Heart left ventricle (tissue), 16 donors: Measurements from ENCODE around the gene CRADD. TPM values are rescaled to one million over a fixed set of nuclear protein-coding genes. Genes with fewer than 3 reads are reported as not detected.

Experiments used
- ATAC-seq, 4 donors: fragments of 200-7000 bp; cut with Tn5 transposase; one replicate each; pipeline ENCODE4 v1.9.1; 2020 to 2022; ENCODE audit warnings: moderate library complexity in 4 of 4, mild to moderate bottlenecking in 3 of 4, moderate number of reproducible peaks in 1 of 4
- DNase-seq, 5 donors: peaks; one replicate each; pipeline ENCODE4 v3.0.0-alpha.2; 2020
- H3K27ac ChIP-seq, 12 donors: fragments of 200-600 bp; sonication (generic) in 4 of 12; one replicate each; pipeline versions ENCODE4 v1.5.0 to v1.8.0; 2016 to 2022; ENCODE audit warnings: mild to moderate bottlenecking in 2 of 12
- H3K27me3 ChIP-seq, 9 donors: fragments of 200-600 bp; sonication (generic) in 2 of 9; one replicate each; pipeline versions ENCODE4 v1.5.1 to v1.8.0; 2016 to 2022; ENCODE audit warnings: mild to moderate bottlenecking in 3 of 9
- H3K36me3 ChIP-seq, 9 donors: fragments of 200-600 bp; sonication (generic) in 2 of 9; one replicate each; pipeline versions ENCODE4 v1.5.0 to v1.8.0; 2018 to 2022; ENCODE audit warnings: mild to moderate bottlenecking in 2 of 9
- H3K4me1 ChIP-seq, 12 donors: fragments of 200-600 bp; sonication (generic) in 4 of 12; one replicate each; pipeline versions ENCODE4 v1.5.0 to v1.8.0; 2016 to 2022; ENCODE audit warnings: mild to moderate bottlenecking in 3 of 12
- H3K4me3 ChIP-seq, 12 donors: fragments of 200-600 bp; sonication (generic) in 4 of 12; one replicate each; pipeline versions ENCODE4 v1.5.0 to v1.8.0; 2017 to 2022; ENCODE audit warnings: mild to moderate bottlenecking in 9 of 12, moderate library complexity in 4 of 12
- H3K9me3 ChIP-seq, 12 donors: fragments of 200-600 bp; sonication (generic) in 4 of 12; one replicate each; pipeline versions ENCODE4 v1.5.0 to v1.8.0; 2016 to 2022; ENCODE audit warnings: mild to moderate bottlenecking in 1 of 12
- POLR2A ChIP-seq, 2 donors: fragments of 450-650 bp; IDR thresholded peaks; one replicate each; pipeline ENCODE4 v1.6.1; 2017; ENCODE audit warnings: antibody characterized with exemption in 2 of 2, mild to moderate bottlenecking in 2 of 2, moderate library complexity in 2 of 2
- WGBS, 4 donors: extraction: QIAGEN DNeasy Blood & Tissue Kit in 2 of 4; methylation state at CpG; one replicate each; pipeline versions ENCODE4 v1.1.5 to v1.1.7; 2013 to 2018; 5-methylcytosine and 5-hydroxymethylcytosine counted together
- intact Hi-C, 10 donors: fragments of 100-400 bp; cut with DNase I; formaldehyde crosslinking; loops; one replicate each; pipeline versions ENCODE4 v1.11.1 to v1.14.2; 2022
- polyA plus RNA-seq, 2 donors: library from polyadenylated mRNA; stranded (reverse); fragments of 200-250 nt; gene quantifications; one replicate each; pipeline ENCODE4 v1.2.3, GENCODE V29; 2013
- total RNA-seq, 9 donors: library from RNA; depleted of rRNA in 2 of 9; stranded (reverse); fragments of >200 nt in 2 of 9; fragmentation: NEBNext Ultra II Directional in 3 of 9; extraction: Animal tissue kit (Norgen Biotek cat#: 25700) in 3 of 9; gene quantifications; one replicate each; pipeline versions ENCODE4 v1.1.0 to v1.2.4, GENCODE V29; 2016 to 2023
- TF ChIP-seq, protein P1 (sequence below), 12 donors: fragments of 200-600 bp; sonication (generic) in 4 of 12; IDR thresholded peaks; one replicate each; pipeline versions ENCODE4 v1.5.0 to v1.8.0; 2018 to 2022; ENCODE audit warnings: antibody characterized with exemption in 12 of 12, mild to moderate bottlenecking in 5 of 12
- donor health status: ischemic (EF 13 %, LVEDD 7.1; RV severe dilation, severe dysfunction).
- donor health status: healthy with polysubstance abuse.
- donor health status: DM: no; HTN: yes; CAD: no.
- donor health status: DM: no; HTN: no; CAD: no.
- donor health status: ischemic (EF 25% LVEDD 6.9; RV normal size, moderate dysfunction).
- donor health status: ischemic (EF 25% LVEDD 5.7; RV mildly dilated, moderate dysfunction).
- donor health status: healthy.
- donor health status: DM: yes; HTN: yes; CAD: no.
- donor health status: ischemic (EF 35%, LVEDD 5.7; RV mildly dilated, moderate dysfunction).
- donor health status: nonischemic (EF 11% LVEDD 7.7; RV severe dilation, severe dysfunction).
- donor health status: DM: yes; HTN: yes; CAD: no.
- donor health status: PGD.
- donor health status: ischemic (EF 29% LVEDD 5.4; RV normal size, mild dysfunction).
- donor health status: nonischemic (EF 23%, LVEDD 6.1; RV moderate dilation, normal function).

Gene CRADD
- total and polyA plus RNA-seq, 11 donors: 11.0 to 100 (median 44.5) TPM

DNA sequence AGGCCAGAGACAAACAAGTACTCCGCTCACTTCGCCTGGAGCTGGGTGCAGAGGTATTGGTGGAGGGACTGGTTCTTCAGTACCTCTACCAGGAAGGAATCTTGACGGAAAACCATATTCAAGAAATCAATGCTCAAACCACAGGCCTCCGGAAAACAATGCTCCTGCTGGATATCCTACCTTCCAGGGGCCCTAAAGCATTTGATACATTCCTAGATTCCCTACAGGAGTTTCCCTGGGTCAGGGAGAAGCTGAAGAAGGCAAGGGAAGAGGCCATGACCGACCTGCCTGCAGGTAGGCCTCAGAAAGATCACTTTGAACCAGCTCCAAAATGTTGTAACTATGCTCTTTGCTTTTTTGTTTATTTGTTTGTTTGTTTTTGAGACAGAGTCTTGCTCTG lies 1.6 kb downstream of the CRADD start:
- ATAC-seq: no peak
- H3K4me3 ChIP-seq: peak overlapping the region in 2 of 12 donors; percentile 63 to 70
- H3K27ac ChIP-seq: peak overlapping the region; percentile 45 to 100 (median 96)
- H3K4me1 ChIP-seq: peaks cover 0 to 65% (median 30%) of the 10 kb centered on the region in 12 donors
- H3K9me3 ChIP-seq: no peaks in the 10 kb centered on the region
- DNase-seq: no peak
- intact Hi-C loops: loop anchor here (2.0 to 10.0 kb wide), 18 partner anchors 58 to 426 kb away; partner anchors contain the start of gene SOCS2 (in 3 of the 10)
- TF ChIP-seq, protein P1, sequence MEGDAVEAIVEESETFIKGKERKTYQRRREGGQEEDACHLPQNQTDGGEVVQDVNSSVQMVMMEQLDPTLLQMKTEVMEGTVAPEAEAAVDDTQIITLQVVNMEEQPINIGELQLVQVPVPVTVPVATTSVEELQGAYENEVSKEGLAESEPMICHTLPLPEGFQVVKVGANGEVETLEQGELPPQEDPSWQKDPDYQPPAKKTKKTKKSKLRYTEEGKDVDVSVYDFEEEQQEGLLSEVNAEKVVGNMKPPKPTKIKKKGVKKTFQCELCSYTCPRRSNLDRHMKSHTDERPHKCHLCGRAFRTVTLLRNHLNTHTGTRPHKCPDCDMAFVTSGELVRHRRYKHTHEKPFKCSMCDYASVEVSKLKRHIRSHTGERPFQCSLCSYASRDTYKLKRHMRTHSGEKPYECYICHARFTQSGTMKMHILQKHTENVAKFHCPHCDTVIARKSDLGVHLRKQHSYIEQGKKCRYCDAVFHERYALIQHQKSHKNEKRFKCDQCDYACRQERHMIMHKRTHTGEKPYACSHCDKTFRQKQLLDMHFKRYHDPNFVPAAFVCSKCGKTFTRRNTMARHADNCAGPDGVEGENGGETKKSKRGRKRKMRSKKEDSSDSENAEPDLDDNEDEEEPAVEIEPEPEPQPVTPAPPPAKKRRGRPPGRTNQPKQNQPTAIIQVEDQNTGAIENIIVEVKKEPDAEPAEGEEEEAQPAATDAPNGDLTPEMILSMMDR (IDR thresholded peaks at IDR 0.05): no peak
- no peak for TF ChIP-seq POLR2A (IDR thresholded peaks at IDR 0.05)
- H3K36me3 ChIP-seq: no peaks in the 10 kb centered on the region
- H3K27me3 ChIP-seq: no peaks in the 10 kb centered on the region
- WGBS, 4 donors: 94 to 98% (median 96%) methylated on average over 5 of the region's 5 CpGs

DNA sequence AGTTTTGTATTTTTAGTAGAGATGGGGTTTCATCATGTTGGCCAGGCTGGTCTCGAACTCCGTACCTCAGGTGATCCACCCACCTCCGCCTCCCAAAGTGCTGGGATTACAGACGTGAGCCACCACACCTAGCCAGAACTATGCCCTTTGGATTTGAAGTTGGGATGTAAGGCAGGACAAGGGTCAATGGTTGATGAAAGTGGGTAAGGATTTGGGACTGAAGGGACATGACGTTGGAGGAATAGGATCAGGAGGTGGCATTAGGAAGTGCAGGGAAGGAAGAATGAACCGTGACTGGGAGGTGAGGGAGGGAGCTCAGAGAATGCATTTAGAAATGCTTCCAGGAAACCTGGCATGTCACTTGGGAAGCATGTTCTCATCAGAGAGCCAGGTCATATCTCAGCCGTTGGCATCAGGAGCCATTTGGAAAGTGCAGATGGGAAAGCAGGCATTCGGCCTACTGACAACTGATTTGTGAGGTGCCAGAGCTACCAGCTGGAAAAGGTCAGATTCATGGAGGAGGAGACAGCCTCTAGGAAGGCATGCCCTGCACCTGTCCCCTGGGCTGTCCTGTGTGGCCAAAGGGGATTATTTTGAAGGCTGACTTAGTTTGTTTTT lies 2.2 kb downstream of the CRADD start:
- peak; percentile 35 to 69 (median 62) for ATAC-seq
- H3K4me1 ChIP-seq: peaks cover 0 to 71% (median 30%) of the 10 kb centered on the region in 12 donors
- H3K27ac ChIP-seq: peak overlapping the region; percentile 38 to 100 (median 96)

DNA sequence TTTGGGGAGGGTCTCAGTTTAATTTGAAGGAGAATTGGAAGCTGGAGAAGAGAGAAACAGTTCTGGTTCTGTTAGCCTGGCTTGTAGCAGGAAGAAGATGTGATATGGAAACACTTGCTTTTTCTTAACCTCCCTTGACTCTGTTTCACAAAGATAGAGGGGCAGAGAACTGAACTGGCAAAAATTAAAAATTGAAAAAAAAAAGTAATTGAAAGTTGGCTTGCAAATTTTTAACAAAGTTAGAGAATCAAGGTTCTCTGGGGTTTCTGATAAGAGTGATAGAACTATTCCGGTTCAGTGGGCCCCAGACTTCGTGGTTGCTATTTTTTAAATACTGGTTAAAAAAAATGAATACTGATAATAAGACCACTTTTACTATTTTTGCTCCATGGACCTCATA lies 2.8 kb downstream of the CRADD start:
- Histone ChIP-seq H3K36me3 (no peaks in the 10 kb centered on the region), H3K27me3 (no peaks in the 10 kb centered on the region), H3K4me1 (peaks cover 0 to 77% (median 35%) of the 10 kb centered on the region in 12 donors), H3K4me3 (peak overlapping the region in 7 of 12 donors; percentile 0 to 17 (median 11)), H3K9me3 (no peaks in the 10 kb centered on the region), H3K27ac (peak overlapping the region; percentile 18 to 100 (median 96))
- TF ChIP-seq, protein P1 (IDR thresholded peaks at IDR 0.05): no peak
- no peak for TF ChIP-seq POLR2A (IDR thresholded peaks at IDR 0.05)
- ATAC-seq (no peak), DNase-seq (no peak)
- 46 to 55% (median 52%) methylated on average over 2 of the region's 2 CpGs for WGBS, 4 donors
- intact Hi-C loops: loop anchor here in 4 of 10 donors (5.0 to 10.0 kb wide), 4 partner anchors 57 to 295 kb away; no protein-coding TSS in a partner anchor

More for the DNA sequence above, 2.2 kb downstream of the CRADD start:
- no peaks in the 10 kb centered on the region for H3K9me3 ChIP-seq
- intact Hi-C loops: loop anchor here (2.0 to 10.0 kb wide), 18 partner anchors 57 to 425 kb away; partner anchors contain the start of gene SOCS2 (in 3 of the 10)
- TF ChIP-seq, protein P1 (IDR thresholded peaks at IDR 0.05): no peak
- TF ChIP-seq POLR2A (IDR thresholded peaks at IDR 0.05): no peak
- peak in 4 of 5 donors; percentile 70 to 86 (median 78) for DNase-seq
- no peaks in the 10 kb centered on the region for H3K36me3 ChIP-seq
- 60 to 66% (median 64%) methylated on average over 8 of the region's 8 CpGs for WGBS, 4 donors
- no peaks in the 10 kb centered on the region for H3K27me3 ChIP-seq
- peak overlapping the region in 3 of 12 donors; percentile 0 to 15 (median 14) for H3K4me3 ChIP-seq

DNA sequence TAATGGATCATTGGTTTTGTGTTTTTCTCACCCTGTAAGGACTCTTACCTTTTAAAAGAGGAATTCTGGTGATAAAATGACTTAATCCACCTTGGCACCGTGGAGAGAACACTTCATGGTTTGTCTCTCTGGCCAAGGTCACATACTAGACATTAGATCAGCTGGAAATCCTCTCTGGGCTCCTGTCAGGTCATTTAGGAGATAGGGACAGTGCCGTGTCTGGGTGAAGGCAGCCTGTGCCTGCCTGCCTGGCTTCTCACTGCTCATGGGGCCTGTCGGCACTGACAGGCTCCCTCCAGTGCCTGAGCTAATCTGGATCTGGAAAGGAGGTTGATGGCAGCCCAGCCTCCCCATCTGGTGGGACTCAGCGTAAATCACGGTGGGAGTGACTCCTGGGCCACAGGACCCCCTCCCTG lies 5.7 kb downstream of the CRADD start:
- peak in 4 of 5 donors; percentile 55 to 78 (median 71) for DNase-seq
- intact Hi-C loops: loop anchor here in 5 of 10 donors (1.0 to 10.0 kb wide), 5 partner anchors 54 to 292 kb away; no protein-coding TSS in a partner anchor
- Histone ChIP-seq H3K36me3 (no peaks in the 10 kb centered on the region), H3K4me1 (peaks cover 0 to 82% (median 37%) of the 10 kb centered on the region in 12 donors), H3K9me3 (no peaks in the 10 kb centered on the region), H3K4me3 (peak overlapping the region in 1 of 12 donors; percentile 8), H3K27me3 (no peaks in the 10 kb centered on the region), H3K27ac (peak overlapping the region; percentile 64 to 100 (median 84))
- TF ChIP-seq, protein P1 (IDR thresholded peaks at IDR 0.05): no peak
- no peak for TF ChIP-seq POLR2A (IDR thresholded peaks at IDR 0.05)
- WGBS, 4 donors: 41 to 51% (median 50%) methylated on average over 5 of the region's 5 CpGs
- ATAC-seq: peak; percentile 82 to 91 (median 86)
